Central memory CD8-positive, alpha-beta T cell (primary cell): Measurements from ENCODE around the gene DEPDC4.
A peak's percentile ranks its signal among the peaks of the same experiment; 100 is the strongest.
"Not testable (repeated sequence)": the region's sequence is repeated elsewhere in the genome, so short reads cannot be mapped to it uniquely, and the experiment has no call there.

Experiments used
- ATAC-seq: fragments of 150-1000 bp; cut with Tn5 transposase; replicated peaks from 2 replicates; pipeline ENCODE4 v1.10.0; 2022; ENCODE audit warnings: mild to moderate bottlenecking, moderate FRiP score, moderate number of reproducible peaks; ENCODE audit not compliant: poor library complexity, severe bottlenecking; ENCODE audit errors: extremely low read depth
- DNase-seq, 2 donors: peaks; one replicate each; pipeline ENCODE4 v3.0.0; 2021; ENCODE audit warnings: low spot score in 2 of 2
- H3K27ac Mint-ChIP-seq: one replicate; pipeline ENCODE4 v1.8.0; 2022; ENCODE audit warnings: low read depth, mild to moderate bottlenecking, moderate library complexity, mixed read lengths
- H3K27me3 Mint-ChIP-seq: one replicate; pipeline ENCODE4 v1.8.0; 2022; ENCODE audit warnings: mixed read lengths
- H3K36me3 Mint-ChIP-seq: one replicate; pipeline ENCODE4 v1.8.0; 2022; ENCODE audit warnings: mild to moderate bottlenecking, moderate library complexity, mixed read lengths; ENCODE audit not compliant: insufficient read depth
- H3K4me1 Mint-ChIP-seq: one replicate; pipeline ENCODE4 v1.8.0; 2022; ENCODE audit warnings: mixed read lengths
- H3K4me3 Mint-ChIP-seq: one replicate; pipeline ENCODE4 v1.8.0; 2022; ENCODE audit warnings: mild to moderate bottlenecking, moderate library complexity, mixed read lengths
- H3K9me3 Mint-ChIP-seq: one replicate; pipeline ENCODE4 v1.8.0; 2022; ENCODE audit warnings: mixed read lengths

Gene DEPDC4

GRCh38 chr12:100266835-100267602 is at the start of gene DEPDC4, which contains the start of gene SCYL2:
TSS of gene DEPDC4 (minus strand) at chr12:100267079. CDS start at chr12:100267076, 3 bp downstream.
TSS of gene SCYL2 (plus strand) at chr12:100267177. CDS start at chr12:100282971, 15,794 bp downstream.
- Mint-ChIP-seq H3K4me3 (peak within 1 kb of the TSS; percentile 97), H3K9me3 (no peaks in the 10 kb centered on the region), H3K27me3 (no peaks in the 10 kb centered on the region)

GRCh38 chr12:100311317-100311716 is 44.4 kb upstream of the DEPDC4 start:
- Mint-ChIP-seq H3K27me3 (no peaks in the 10 kb centered on the region), H3K9me3 (no peaks in the 10 kb centered on the region), H3K4me3 (no peak overlapping the region), H3K36me3 (peaks cover 28% of the 10 kb centered on the region), H3K27ac (no peak overlapping the region), H3K4me1 (no peaks in the 10 kb centered on the region)
- ATAC-seq (no peak), DNase-seq (no peak)

More at GRCh38 chr12:100266835-100267602, at the start of gene DEPDC4, which contains the start of gene SCYL2:
- H3K36me3 Mint-ChIP-seq: peaks cover 7% of the 10 kb centered on the region
- peak within 1 kb of the TSS; percentile 98 for H3K27ac Mint-ChIP-seq
- DNase-seq (peak; percentile 89 to 96), ATAC-seq (peak; percentile 87)
- H3K4me1 Mint-ChIP-seq: peaks cover 29% of the 10 kb centered on the region

DNA sequence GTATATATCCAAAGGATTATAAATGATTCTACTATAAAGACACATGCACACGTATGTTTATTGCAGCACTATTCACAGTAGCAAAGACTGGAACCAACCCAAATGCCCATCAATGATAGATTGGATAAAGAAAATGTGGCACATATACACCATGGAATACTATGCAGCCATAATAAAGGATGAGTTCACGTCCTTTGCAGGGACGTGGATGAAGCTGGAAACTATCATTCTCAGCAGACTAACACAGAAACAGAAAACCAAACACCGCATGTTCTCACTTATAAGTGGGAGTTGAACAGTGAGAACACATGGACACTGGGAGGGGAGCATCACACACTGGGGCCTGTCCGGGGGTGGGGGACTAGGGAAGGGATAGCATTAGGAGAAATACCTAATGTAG is 41.3 kb upstream of the DEPDC4 start:
- H3K27ac Mint-ChIP-seq, DNase-seq, H3K27me3 Mint-ChIP-seq, ATAC-seq, H3K4me3 Mint-ChIP-seq: not testable (repeated sequence)
- peaks cover 10% of the 10 kb centered on the region for H3K4me1 Mint-ChIP-seq
- H3K36me3 Mint-ChIP-seq: peaks cover 12% of the 10 kb centered on the region
- peaks cover 12% of the 10 kb centered on the region for H3K9me3 Mint-ChIP-seq

GRCh38 chr12:100304334-100304733 is 37.5 kb upstream of the DEPDC4 start:
- not testable (repeated sequence) for H3K27me3 Mint-ChIP-seq, H3K27ac Mint-ChIP-seq, H3K36me3 Mint-ChIP-seq, DNase-seq, ATAC-seq, H3K4me3 Mint-ChIP-seq
- H3K4me1 Mint-ChIP-seq: peaks cover 30% of the 10 kb centered on the region
- peaks cover 17% of the 10 kb centered on the region for H3K9me3 Mint-ChIP-seq

- ATAC-seq (no peak), DNase-seq (no peak)
- Mint-ChIP-seq H3K36me3 (peaks cover 7% of the 10 kb centered on the region), H3K4me3 (no peak overlapping the region), H3K27ac (no peak overlapping the region), H3K9me3 (peaks cover 17% of the 10 kb centered on the region), H3K27me3 (no peaks in the 10 kb centered on the region), H3K4me1 (peaks cover 30% of the 10 kb centered on the region)
Observed at GRCh38 chr12:100303831-100304230, 37.0 kb upstream of the DEPDC4 start.

GRCh38 chr12:100302081-100302480 is 35.2 kb upstream of the DEPDC4 start:
- peaks cover 10% of the 10 kb centered on the region for H3K36me3 Mint-ChIP-seq
- ATAC-seq (no peak), DNase-seq (no peak)
- no peak overlapping the region for H3K4me3 Mint-ChIP-seq
- no peak overlapping the region for H3K27ac Mint-ChIP-seq
- H3K9me3 Mint-ChIP-seq: peaks cover 17% of the 10 kb centered on the region
- H3K27me3 Mint-ChIP-seq: no peaks in the 10 kb centered on the region
- peaks cover 30% of the 10 kb centered on the region for H3K4me1 Mint-ChIP-seq

GRCh38 chr12:100295764-100296555 is 29.1 kb upstream of the DEPDC4 start:
- DNase-seq (no peak), ATAC-seq (no peak)
- Mint-ChIP-seq H3K4me3 (no peak overlapping the region), H3K27ac (no peak overlapping the region), H3K27me3 (no peaks in the 10 kb centered on the region), H3K36me3 (peaks cover 17% of the 10 kb centered on the region), H3K9me3 (peaks cover 5% of the 10 kb centered on the region), H3K4me1 (peaks cover under 1% of the 10 kb centered on the region)

- not testable (repeated sequence) for H3K27me3 Mint-ChIP-seq, H3K9me3 Mint-ChIP-seq, H3K4me1 Mint-ChIP-seq, H3K4me3 Mint-ChIP-seq, ATAC-seq, DNase-seq, H3K27ac Mint-ChIP-seq
- H3K36me3 Mint-ChIP-seq: peaks cover 20% of the 10 kb centered on the region
Observed at GRCh38 chr12:100294366-100294765, 27.5 kb upstream of the DEPDC4 start.

- Mint-ChIP-seq H3K27me3 (no peaks in the 10 kb centered on the region), H3K9me3 (no peaks in the 10 kb centered on the region), H3K4me1 (peaks cover 4% of the 10 kb centered on the region), H3K4me3 (no peak overlapping the region), H3K27ac (no peak overlapping the region), H3K36me3 (peaks cover 15% of the 10 kb centered on the region)
- no peak for DNase-seq
- no peak for ATAC-seq
Observed at GRCh38 chr12:100293017-100293416, 26.1 kb upstream of the DEPDC4 start.

GRCh38 chr12:100290016-100290415 is 23.1 kb upstream of the DEPDC4 start:
- Mint-ChIP-seq H3K27me3 (no peaks in the 10 kb centered on the region), H3K9me3 (no peaks in the 10 kb centered on the region), H3K27ac (no peak overlapping the region), H3K4me3 (no peak overlapping the region), H3K36me3 (peaks cover 15% of the 10 kb centered on the region), H3K4me1 (peaks cover 4% of the 10 kb centered on the region)
- DNase-seq (no peak), ATAC-seq (no peak)

- H3K36me3 Mint-ChIP-seq: peaks cover 18% of the 10 kb centered on the region
- H3K27me3 Mint-ChIP-seq: no peaks in the 10 kb centered on the region
- ATAC-seq (no peak), DNase-seq (no peak)
- peaks cover 4% of the 10 kb centered on the region for H3K4me1 Mint-ChIP-seq
- no peak overlapping the region for H3K27ac Mint-ChIP-seq
- H3K9me3 Mint-ChIP-seq: no peaks in the 10 kb centered on the region
- H3K4me3 Mint-ChIP-seq: no peak overlapping the region
Observed at GRCh38 chr12:100289038-100289437, 22.2 kb upstream of the DEPDC4 start.

DNA sequence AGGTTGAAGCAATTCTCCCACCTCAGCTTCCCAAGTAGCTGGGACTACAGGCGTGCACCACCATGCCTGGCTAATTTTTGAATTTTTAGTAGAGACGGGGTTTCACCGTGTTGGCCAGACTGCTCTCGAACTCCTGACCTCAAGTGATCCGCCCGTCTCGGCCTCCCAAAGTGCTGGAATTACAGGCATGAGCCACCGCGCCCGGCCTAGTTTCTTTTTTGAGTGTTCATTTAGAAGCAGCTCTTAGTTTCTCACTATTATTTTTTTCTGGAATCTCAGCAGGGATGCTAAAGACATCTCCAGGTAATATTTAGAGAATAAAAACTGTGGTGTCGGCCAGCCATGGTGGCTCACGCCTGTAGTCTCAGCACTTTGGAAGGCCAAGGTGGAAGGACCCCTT is 17.7 kb upstream of the DEPDC4 start:
- H3K27ac Mint-ChIP-seq, H3K4me1 Mint-ChIP-seq, ATAC-seq, DNase-seq, H3K27me3 Mint-ChIP-seq, H3K4me3 Mint-ChIP-seq, H3K36me3 Mint-ChIP-seq, H3K9me3 Mint-ChIP-seq: not testable (repeated sequence)
